ENCODE results near the gene PHRF1. TPM values are rescaled to one million over a fixed set of nuclear protein-coding genes. Genes with fewer than 3 reads are reported as not detected.

PHRF1 gene
- total RNA-seq, 1 donor, result 27.5 TPM

DNA sequence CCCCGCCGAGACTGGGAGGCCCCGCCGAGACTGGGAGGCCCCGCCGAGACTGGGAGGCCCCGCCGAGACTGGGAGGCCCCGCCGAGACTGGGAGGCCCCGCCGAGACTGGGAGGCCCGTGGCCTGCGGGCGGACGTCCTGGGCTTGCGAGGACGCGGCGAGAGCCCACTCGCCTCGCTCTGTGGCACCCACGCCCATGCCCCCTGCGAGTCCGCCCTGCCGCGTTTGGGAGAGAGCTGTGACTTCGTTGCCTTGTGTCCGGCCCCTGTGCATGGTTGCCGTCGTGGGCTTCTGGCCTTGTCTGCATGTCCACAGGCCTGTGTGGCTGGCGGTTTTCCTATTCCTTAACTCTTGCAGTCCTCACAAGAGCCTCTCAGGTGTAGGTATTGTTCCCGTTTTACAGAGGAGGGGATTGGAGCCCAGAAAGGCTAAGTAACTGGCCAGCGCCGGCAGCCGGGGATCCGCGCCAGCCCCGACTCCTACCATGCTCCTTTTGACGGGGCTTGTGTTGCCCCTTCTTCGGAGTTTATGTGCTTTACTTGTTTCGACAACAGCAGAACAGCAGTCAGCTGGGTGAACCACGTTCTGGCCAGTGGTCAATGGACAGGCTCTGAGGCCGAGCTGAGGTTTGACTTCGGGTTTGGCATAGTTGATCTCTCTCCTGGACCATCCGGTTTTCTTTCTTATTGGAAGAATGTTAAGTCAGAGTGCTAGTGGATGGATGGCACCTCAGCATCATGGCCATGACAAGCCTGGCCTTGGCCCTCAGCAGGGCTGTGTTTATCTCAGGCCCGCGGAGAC is 741 bp downstream of the PHRF1 start:
- Histone ChIP-seq H3K4me2 (ENCODE audit: insufficient read depth, low read length) (peak overlapping the region; percentile 80), H4K20me1 (ENCODE audit: insufficient read depth, low read length) (peaks cover 49% of the 10 kb centered on the region), H2AFZ (ENCODE audit: low read length) (peak overlapping the region; percentile 15), H3K4me3 (ENCODE audit: insufficient read depth, low read length) (peak overlapping the region; percentile 98), H3K27ac (ENCODE audit: low read depth, low read length) (peak overlapping the region; percentile 75), H3K79me2 (ENCODE audit: insufficient read depth, low read length) (peaks cover 52% of the 10 kb centered on the region), H3K4me1 (ENCODE audit: insufficient read depth, low read length) (peaks cover 12% of the 10 kb centered on the region), H3K9me3 (ENCODE audit: low read depth, low read length) (no peaks in the 10 kb centered on the region), H3K36me3 (ENCODE audit: insufficient read depth, low read length) (no peaks in the 10 kb centered on the region), H3K27me3 (ENCODE audit: insufficient read depth, low read length) (peaks cover 6% of the 10 kb centered on the region)
- DNase-seq (ENCODE audit: insufficient read length, low spot score, missing footprints), result peak; percentile 92
- TF ChIP-seq, protein P1, sequence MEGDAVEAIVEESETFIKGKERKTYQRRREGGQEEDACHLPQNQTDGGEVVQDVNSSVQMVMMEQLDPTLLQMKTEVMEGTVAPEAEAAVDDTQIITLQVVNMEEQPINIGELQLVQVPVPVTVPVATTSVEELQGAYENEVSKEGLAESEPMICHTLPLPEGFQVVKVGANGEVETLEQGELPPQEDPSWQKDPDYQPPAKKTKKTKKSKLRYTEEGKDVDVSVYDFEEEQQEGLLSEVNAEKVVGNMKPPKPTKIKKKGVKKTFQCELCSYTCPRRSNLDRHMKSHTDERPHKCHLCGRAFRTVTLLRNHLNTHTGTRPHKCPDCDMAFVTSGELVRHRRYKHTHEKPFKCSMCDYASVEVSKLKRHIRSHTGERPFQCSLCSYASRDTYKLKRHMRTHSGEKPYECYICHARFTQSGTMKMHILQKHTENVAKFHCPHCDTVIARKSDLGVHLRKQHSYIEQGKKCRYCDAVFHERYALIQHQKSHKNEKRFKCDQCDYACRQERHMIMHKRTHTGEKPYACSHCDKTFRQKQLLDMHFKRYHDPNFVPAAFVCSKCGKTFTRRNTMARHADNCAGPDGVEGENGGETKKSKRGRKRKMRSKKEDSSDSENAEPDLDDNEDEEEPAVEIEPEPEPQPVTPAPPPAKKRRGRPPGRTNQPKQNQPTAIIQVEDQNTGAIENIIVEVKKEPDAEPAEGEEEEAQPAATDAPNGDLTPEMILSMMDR (IDR thresholded peaks at IDR 0.05; ENCODE audit: extremely low read depth, low read depth, low read length), result no peak

DNA sequence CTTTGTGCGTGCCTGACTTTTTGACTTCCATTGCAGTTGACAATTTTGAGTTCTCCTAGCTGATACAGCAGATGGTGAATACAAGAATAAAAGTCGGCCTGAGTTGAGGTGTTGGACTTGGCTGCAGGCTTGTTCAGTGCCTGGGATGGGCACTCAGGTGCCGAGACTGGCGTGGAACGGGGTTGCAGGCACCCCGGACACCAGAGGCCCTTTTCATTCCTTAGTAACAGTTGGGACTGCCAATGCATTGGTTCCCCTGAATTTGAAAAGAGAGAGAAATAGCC is 1.3 kb downstream of the PHRF1 start:
- Histone ChIP-seq H3K79me2 (ENCODE audit: insufficient read depth, low read length) (peaks cover 57% of the 10 kb centered on the region), H2AFZ (ENCODE audit: low read length) (no peak overlapping the region), H3K27ac (ENCODE audit: low read depth, low read length) (peak overlapping the region; percentile 75), H3K36me3 (ENCODE audit: insufficient read depth, low read length) (no peaks in the 10 kb centered on the region), H3K4me1 (ENCODE audit: insufficient read depth, low read length) (peaks cover 12% of the 10 kb centered on the region), H3K4me2 (ENCODE audit: insufficient read depth, low read length) (peak overlapping the region; percentile 80), H3K9me3 (ENCODE audit: low read depth, low read length) (no peaks in the 10 kb centered on the region), H3K4me3 (ENCODE audit: insufficient read depth, low read length) (peak overlapping the region; percentile 98), H3K27me3 (ENCODE audit: insufficient read depth, low read length) (peaks cover 6% of the 10 kb centered on the region), H4K20me1 (ENCODE audit: insufficient read depth, low read length) (peaks cover 51% of the 10 kb centered on the region)
- TF ChIP-seq, protein P1 (IDR thresholded peaks at IDR 0.05; ENCODE audit: extremely low read depth, low read depth, low read length), result no peak
- no peak for DNase-seq (ENCODE audit: insufficient read length, low spot score, missing footprints)

DNA sequence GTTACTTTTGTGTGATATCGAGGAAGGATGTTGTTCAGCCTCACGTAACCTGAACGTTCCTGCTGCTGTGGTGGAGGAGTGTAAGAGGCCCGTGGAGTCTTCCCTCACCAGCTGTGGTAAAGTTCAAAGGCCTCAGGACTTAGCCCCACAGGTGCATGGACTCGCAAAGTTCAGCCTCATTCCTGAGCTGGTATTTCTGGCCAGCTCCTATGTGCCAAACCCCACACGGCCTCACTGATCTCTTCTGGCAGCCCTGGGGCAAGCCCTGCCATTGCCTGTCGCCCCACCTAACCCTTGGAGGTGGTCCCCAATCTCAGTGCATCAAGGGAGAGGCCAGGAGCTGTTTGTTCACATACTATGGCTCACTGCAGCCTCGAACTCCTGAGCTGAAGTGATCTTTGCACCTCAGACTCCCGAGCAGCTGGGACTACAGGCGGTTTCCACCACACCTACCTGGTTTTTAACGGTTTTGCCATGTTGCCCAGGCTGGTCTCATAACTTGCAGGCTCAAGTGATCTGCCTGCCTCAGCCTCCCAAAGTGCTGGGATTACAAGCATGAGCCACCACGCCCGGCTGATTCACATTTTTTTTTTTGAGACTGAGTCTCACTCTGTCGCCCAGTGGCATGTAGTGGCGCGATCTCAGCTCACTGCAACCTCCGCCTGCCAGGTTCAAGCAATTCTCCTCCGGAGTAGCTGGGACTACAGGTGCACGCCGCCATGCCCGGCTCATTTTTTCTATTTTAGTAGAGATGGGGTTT is 2.2 kb downstream of the PHRF1 start:
- TF ChIP-seq, protein P1 (IDR thresholded peaks at IDR 0.05; ENCODE audit: extremely low read depth, low read depth, low read length), result no peak
- Histone ChIP-seq H2AFZ (ENCODE audit: low read length) (no peak overlapping the region), H3K4me1 (ENCODE audit: insufficient read depth, low read length) (peaks cover 12% of the 10 kb centered on the region), H3K4me2 (ENCODE audit: insufficient read depth, low read length) (peak overlapping the region; percentile 80), H3K27me3 (ENCODE audit: insufficient read depth, low read length) (peaks cover 6% of the 10 kb centered on the region), H3K9me3 (ENCODE audit: low read depth, low read length) (no peaks in the 10 kb centered on the region), H3K4me3 (ENCODE audit: insufficient read depth, low read length) (peak overlapping the region; percentile 98), H3K36me3 (ENCODE audit: insufficient read depth, low read length) (peaks cover 4% of the 10 kb centered on the region), H4K20me1 (ENCODE audit: insufficient read depth, low read length) (peaks cover 52% of the 10 kb centered on the region), H3K27ac (ENCODE audit: low read depth, low read length) (peak overlapping the region; percentile 75), H3K79me2 (ENCODE audit: insufficient read depth, low read length) (peaks cover 65% of the 10 kb centered on the region)
- no peak for DNase-seq (ENCODE audit: insufficient read length, low spot score, missing footprints)
